ENCODE measurements around the gene SOHLH2. TPM values are rescaled to one million over a fixed set of nuclear protein-coding genes. Genes with fewer than 3 reads are reported as not detected.

Gene SOHLH2
- total and polyA plus RNA-seq, 4 donors: 0.04 to 0.28 (median 0.08) TPM

DNA sequence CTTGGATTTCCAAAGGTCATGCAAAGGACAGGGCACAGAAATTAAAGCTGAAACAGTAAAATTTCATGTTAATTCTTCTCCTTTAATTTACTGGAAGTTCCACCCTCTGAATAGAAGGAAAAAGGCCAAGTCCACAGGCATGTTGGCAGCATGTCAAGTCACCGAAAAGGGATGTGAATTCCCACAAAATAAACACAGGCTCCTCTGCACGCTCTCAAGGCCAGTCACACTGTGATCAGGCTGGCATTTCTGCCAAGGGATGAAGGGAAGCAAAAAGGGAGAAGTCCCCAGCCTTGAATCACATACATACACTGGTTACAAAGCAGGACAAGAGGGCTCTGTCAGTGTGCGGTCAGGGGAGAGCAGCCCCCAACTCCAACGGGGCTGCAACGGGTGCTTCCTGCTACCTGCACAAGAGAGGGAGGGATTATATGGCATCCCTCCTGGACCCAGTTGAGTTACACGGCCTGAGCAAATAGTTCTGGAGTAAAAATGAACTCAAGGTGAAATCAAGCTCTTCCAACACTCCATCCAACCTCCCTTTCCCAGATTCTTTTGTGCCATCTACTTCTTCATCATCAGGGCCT, 90.0 kb downstream of the SOHLH2 start:
- Histone ChIP-seq H3K9ac (ENCODE audit: insufficient read depth in 1 of 2, low read length in 2 of 2) (no peak overlapping the region), H3K9me3 (ENCODE audit: control insufficient read depth in 4 of 4, insufficient read depth in 3 of 4, low read length in 3 of 4) (no peaks in the 10 kb centered on the region), H3K27me3 (ENCODE audit: control insufficient read depth in 3 of 3, insufficient read depth in 3 of 3, low read length in 2 of 3) (peaks cover 0 to 2% (median under 1%) of the 10 kb centered on the region in 3 donors), H3K27ac (ENCODE audit: low read depth in 1 of 2, low read length in 1 of 2) (no peak overlapping the region), H3K36me3 (ENCODE audit: control insufficient read depth in 4 of 4, insufficient read depth in 4 of 4, low read length in 4 of 4) (no peaks in the 10 kb centered on the region), H3K4me1 (ENCODE audit: control insufficient read depth in 5 of 5, insufficient read depth in 5 of 5, low read length in 5 of 5) (peaks cover 0 to 6% (median 3%) of the 10 kb centered on the region in 5 donors), H3K4me3 (no peak overlapping the region)
- ATAC-seq (ENCODE audit: insufficient read depth, low FRiP score): no peak
- DNase-seq: peak; percentile 39 to 63 (median 63)
- TF ChIP-seq, protein P1, sequence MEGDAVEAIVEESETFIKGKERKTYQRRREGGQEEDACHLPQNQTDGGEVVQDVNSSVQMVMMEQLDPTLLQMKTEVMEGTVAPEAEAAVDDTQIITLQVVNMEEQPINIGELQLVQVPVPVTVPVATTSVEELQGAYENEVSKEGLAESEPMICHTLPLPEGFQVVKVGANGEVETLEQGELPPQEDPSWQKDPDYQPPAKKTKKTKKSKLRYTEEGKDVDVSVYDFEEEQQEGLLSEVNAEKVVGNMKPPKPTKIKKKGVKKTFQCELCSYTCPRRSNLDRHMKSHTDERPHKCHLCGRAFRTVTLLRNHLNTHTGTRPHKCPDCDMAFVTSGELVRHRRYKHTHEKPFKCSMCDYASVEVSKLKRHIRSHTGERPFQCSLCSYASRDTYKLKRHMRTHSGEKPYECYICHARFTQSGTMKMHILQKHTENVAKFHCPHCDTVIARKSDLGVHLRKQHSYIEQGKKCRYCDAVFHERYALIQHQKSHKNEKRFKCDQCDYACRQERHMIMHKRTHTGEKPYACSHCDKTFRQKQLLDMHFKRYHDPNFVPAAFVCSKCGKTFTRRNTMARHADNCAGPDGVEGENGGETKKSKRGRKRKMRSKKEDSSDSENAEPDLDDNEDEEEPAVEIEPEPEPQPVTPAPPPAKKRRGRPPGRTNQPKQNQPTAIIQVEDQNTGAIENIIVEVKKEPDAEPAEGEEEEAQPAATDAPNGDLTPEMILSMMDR (IDR thresholded peaks at IDR 0.05; ENCODE audit: control extremely low read depth, extremely low read depth): no peak
- WGBS, 2 donors: 50 to 75% methylated on average over 6 of the region's 6 CpGs

Other genes starting within 250 kb of the SOHLH2 start
- 10 to 100 TPM; 12.6 to 23.5 TPM for gene DCLK1, start 83.2 kb downstream of the SOHLH2 start, total RNA-seq
- gene DCLK1, start 83.2 kb downstream of the SOHLH2 start, polyA plus RNA-seq: 1 to 10 TPM; 1.2 to 1.3 TPM
- 1 to 10 TPM; 1.4 to 3.4 TPM for gene CCDC169, start 83.3 kb upstream of the SOHLH2 start, total RNA-seq
- gene CCDC169, start 83.3 kb upstream of the SOHLH2 start, polyA plus RNA-seq: under 1 TPM; 0.14 to 0.18 TPM
- gene SPART, start 131.8 kb upstream of the SOHLH2 start, total RNA-seq: 10 to 100 TPM; 52.9 to 84.7 TPM
- 10 to 100 TPM; 28.0 to 38.9 TPM for gene SPART, start 131.8 kb upstream of the SOHLH2 start, polyA plus RNA-seq
- 10 to 100 TPM in 1 of 2 donors, 1 to 10 TPM in 1; 9.6 to 10.2 TPM for gene CCNA1, start 217.9 kb upstream of the SOHLH2 start, total RNA-seq
- 1 to 10 TPM in 1 of 2 donors, under 1 TPM in 1; 0.98 to 4.1 TPM for gene CCNA1, start 217.9 kb upstream of the SOHLH2 start, polyA plus RNA-seq

All from lung (tissue), 12 donors.